ENCODE measurements around the gene GMDS.

Gene GMDS

GRCh38 chr6:2245103-2245876 is at the start of gene GMDS:
Gene GMDS, minus strand, starts transcription at chr6:2245605.
- peak; percentile 33 to 90 (median 73) for DNase-seq

DNA sequence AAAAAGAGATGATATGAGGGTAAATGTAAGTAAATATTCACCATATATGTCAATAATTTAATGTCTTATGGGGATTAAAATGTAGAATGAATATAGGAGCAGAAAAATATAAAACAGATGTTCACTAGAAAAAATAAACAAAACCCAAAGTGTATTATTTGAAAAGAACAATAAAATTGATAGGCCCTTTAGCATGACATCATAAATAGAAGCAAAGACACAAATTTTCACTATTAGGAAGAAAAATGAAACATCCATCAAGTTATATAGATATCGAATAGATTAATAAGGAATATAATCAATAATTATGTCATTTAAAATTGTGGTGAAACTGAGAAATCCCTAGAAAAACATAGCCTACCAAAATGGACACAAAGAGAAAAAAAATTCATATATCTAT is 40.1 kb upstream of the GMDS start:
- DNase-seq, result no peak

DNA sequence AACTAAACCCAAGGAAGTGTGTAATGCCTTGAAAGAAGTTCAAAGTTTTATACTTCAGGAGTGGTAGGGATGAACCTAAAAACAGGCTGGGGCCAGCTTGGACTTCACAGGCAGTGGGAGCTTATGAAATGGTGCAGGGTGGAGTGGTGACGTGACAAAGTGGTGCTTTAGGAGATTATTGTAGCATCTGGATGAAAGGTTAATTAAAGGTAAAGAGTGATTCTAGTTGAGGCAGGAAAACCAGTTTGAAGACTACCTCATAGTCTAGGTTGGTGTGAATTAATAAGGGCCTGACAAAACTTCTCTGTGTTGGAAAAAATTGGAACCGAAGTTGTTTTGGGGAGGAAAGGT is 30.5 kb upstream of the GMDS start:
- no peak for DNase-seq

DNA sequence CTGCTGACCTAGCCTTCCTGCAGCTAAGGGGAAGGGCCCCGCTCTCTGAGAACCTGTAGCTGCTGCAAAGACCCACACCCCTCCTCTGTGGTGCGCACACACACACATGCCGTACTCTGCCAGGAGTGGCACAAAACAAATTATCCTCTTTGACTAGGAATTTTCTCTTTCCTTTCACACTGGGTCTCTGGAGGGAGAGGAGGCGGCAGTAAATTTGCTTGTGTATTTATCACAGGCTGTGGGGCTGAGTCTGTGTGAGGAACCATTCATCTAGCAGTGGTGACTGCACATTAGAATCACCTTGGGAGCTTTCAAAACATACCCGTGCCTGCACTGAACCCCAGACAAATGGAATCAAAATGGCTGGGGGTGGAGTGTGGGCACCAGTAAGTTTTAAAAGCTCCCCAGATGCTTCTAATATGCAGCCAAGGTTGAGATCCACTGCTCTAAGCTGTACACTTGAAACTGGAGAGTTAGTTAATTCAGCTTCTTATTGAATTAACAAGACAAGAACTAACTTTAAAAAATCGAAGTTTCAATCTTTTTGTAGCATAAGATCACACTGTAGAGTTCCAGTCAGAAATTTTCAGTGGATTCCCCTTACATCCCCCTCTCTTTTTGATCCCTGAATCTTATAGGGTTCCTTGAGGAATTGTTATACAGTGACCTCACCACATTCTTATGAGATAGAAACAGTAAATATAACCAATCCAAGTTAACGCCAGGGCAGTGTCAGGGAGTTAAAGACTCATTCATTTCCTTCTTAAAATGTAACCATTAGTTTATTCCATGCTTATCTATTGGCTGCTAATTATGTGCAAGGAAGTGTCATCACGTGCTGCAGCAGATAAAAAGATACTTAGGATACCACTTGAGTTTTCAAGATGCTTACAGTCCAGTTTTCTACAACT is 29.8 kb upstream of the GMDS start:
- DNase-seq, result no peak

- no peak for DNase-seq
Measured at GRCh38 chr6:2272696-2273095, 27.3 kb upstream of the GMDS start.

- DNase-seq, result no peak
Measured at GRCh38 chr6:2270054-2270453, 24.6 kb upstream of the GMDS start.

GRCh38 chr6:2266841-2267240 is 21.4 kb upstream of the GMDS start:
- no peak for DNase-seq

GRCh38 chr6:2266031-2266795 is 20.8 kb upstream of the GMDS start:
- DNase-seq, result no peak

DNA sequence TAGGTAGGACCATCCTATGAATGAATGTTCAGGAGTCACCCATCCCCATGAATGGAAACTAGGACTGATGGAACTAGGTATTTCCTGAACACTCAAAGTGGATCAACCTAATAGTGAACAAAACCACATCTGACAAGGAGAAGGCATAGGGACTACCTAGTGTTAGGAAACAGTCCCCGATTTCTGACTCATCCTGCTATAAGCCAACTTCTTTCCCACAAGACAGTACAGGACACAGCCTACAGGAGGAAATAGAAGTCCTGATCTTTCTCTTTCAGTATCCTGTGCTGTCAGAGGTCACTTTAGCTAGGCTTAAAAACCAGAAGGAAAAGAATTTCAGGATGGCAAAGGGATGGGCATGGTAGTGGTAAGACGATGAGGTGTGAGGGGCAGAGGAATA is 19.5 kb upstream of the GMDS start:
- no peak for DNase-seq

GRCh38 chr6:2263896-2264295 is 18.5 kb upstream of the GMDS start:
- no peak for DNase-seq

DNA sequence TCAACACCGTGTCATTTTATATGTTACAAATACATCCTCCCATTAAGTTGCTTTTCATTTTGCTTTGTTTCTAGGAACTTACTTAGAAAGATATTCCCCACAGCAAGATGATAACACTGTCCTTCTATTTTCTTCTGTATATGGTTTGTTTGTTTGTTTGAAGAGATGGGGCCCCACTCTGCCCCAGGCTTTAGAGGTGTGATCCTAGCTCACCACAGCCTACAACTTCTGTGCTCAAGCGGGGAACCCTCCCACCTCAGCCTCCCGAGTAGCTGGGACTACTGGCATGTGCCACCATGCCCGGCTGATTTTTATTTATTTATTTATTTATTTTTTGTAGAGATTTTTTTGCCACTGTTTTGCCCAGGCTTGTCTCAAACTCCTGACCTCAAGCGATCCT is 14.2 kb upstream of the GMDS start:
- no peak for DNase-seq

DNA sequence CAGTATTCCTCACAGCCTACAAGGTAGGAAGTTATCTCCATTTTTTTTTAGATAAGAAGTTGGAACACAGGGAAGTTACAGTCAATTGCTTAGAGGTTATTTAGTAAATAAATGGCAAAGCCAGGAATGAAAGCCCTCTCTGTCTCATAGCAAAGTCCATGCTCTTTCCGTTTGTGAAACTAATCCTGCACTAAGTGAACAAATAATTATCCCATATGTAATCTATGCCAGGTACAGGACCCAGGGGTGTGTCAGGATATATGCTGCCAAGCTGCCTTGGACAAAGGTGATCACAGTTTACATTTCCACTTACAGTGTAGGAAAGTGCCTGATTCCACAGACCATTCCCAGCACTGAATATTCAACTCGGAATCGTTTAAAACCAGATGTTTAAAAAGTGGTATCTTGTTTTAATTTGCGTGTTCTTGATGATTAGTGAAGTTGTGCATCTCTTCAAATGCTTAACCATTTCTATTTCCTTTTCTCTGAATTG is 13.6 kb upstream of the GMDS start:
- DNase-seq, result no peak

- no peak for DNase-seq
Measured at GRCh38 chr6:2258112-2258511, 12.7 kb upstream of the GMDS start.

GRCh38 chr6:2257363-2257762 is 12.0 kb upstream of the GMDS start:
- no peak for DNase-seq

- no peak for DNase-seq
Measured at GRCh38 chr6:2254747-2255146, 9.3 kb upstream of the GMDS start.

GRCh38 chr6:2249126-2249525 is 3.7 kb upstream of the GMDS start:
- no peak for DNase-seq

DNA sequence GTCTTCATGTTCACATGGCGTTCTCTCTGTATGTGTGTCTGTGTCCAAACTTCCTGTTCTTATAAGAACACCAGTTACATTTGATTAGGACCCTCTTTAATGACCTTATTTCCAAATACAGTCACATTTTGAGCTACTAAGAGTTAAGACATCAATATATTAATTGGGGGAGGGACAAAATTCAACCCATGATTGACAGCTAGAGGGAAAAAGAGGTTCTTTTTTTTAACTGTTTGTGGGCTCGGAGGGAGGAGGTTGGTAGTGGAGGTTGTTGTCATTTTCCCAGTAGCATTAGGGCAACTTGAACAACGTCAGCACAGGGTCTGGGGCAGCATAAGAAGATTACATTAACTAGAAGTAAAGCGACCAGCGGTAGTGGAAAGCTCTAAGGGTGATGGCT is 2.3 kb upstream of the GMDS start:
- no peak for DNase-seq

GRCh38 chr6:2245877-2246863 is 765 bp upstream of the GMDS start:
- peak in 34 of 56 donors; percentile 1 to 63 (median 32) for DNase-seq

DNA sequence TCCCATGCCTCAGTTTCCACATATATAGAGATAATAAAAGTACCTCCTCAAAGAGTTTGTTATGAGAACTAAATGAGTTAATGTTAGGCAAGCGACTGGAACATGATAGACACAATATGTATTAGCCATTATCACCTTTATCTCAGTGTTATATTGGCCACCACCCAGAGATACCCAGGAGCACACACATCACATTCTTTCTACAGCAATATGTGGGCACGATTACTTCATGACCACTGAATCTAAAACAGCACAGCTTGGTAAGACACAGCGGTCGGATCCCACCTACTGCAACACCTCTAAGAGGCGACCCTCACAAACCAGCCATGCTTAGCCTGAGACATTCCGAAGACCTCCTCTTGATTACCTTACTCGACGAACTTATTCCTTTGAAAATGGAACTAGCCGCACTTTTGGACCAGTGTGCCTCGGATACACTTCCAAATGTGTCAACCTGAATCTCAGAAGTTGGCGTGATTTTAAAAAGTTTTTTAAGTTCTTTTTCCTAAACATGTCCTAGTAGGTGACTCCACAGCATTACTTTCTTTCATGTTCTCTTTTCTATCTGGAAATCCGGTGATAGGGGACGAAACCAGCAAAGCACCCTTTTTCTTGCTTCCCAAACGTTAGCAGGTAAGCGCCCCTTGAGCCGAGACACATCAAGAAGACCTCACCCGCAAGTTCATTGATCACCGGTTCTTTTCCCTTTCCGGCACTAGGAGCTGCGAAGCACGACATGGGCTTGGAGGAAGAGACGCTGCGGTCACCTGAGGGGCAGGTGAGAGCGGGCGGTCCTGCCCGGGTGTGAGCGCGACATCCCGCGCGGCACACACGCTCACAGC is 923 bp downstream of the GMDS start:
- peak in 4 of 56 donors; percentile 24 to 43 (median 32) for DNase-seq

DNA sequence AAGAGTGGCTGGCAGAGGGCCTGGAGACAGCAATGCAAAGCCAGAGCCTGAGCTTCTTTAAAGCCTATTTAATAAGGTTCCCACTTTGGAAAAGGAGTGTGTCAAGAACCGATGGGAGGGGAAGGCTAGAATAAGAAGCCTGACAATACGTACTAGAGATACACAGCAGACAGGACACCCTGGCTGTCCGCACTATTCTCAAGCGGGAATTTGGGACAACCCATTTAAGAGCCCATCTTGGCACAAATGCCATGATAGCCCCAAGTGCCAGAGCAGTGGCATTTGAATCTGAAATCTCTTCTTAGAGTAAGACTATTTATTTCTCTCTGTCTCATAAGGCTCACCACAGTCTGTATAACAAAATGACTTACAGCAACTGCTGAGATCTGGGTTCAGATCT is 3.1 kb downstream of the GMDS start:
- DNase-seq, result no peak

All from nucleus accumbens (tissue), 56 donors.